Panc1 (cell line): ENCODE results near the gene AARS2.

Experiments
- CTCF ChIP-seq: fragments of 450-650 bp; IDR thresholded peaks from 2 replicates; pipeline ENCODE4 v1.5.1; 2017; ENCODE audit warnings: mild to moderate bottlenecking
- POLR2AphosphoS5 ChIP-seq: IDR thresholded peaks from 2 replicates; pipeline ENCODE4 v1.6.1; 2012; ENCODE audit warnings: mild to moderate bottlenecking, low read depth, low read length, moderate library complexity
- SIN3A ChIP-seq: IDR thresholded peaks from 2 replicates; pipeline ENCODE4 v1.6.1; 2012; ENCODE audit warnings: low read depth, mild to moderate bottlenecking, low read length, moderate library complexity, borderline replicate concordance; ENCODE audit not compliant: insufficient read depth
- TF ChIP-seq, protein P1 (sequence below), 2 experiments: IDR thresholded peaks; 2 replicates each; pipeline ENCODE4 v1.6.1; 2011 to 2012; ENCODE audit warnings: low read depth in 2 of 2, control low read depth in 1 of 2, low read length in 1 of 2, mild to moderate bottlenecking in 1 of 2, moderate library complexity in 1 of 2; ENCODE audit not compliant: insufficient read depth in 1 of 2

DNA sequence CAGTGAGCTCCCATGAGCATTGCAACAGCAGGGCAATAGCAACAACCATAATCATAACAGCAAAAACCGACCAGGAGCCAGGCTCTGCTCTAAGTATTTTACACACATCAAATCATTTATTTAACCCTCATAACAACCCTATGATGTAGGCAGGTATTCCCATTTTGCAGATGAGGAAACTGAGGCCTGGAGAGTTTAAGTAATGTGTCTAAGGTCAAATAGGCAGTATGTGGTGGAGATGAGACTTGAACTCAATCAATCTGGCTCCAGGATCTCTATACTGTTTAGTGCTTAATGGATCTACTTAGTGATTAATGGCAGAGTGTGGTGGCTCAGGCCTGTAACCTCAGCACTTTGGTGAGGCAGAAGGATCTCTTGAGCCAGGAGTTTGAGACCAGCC is 39.5 kb downstream of the AARS2 start:
- TF ChIP-seq CTCF (no peak), POLR2AphosphoS5 (no peak), SIN3A (no peak)
- TF ChIP-seq, protein P1, sequence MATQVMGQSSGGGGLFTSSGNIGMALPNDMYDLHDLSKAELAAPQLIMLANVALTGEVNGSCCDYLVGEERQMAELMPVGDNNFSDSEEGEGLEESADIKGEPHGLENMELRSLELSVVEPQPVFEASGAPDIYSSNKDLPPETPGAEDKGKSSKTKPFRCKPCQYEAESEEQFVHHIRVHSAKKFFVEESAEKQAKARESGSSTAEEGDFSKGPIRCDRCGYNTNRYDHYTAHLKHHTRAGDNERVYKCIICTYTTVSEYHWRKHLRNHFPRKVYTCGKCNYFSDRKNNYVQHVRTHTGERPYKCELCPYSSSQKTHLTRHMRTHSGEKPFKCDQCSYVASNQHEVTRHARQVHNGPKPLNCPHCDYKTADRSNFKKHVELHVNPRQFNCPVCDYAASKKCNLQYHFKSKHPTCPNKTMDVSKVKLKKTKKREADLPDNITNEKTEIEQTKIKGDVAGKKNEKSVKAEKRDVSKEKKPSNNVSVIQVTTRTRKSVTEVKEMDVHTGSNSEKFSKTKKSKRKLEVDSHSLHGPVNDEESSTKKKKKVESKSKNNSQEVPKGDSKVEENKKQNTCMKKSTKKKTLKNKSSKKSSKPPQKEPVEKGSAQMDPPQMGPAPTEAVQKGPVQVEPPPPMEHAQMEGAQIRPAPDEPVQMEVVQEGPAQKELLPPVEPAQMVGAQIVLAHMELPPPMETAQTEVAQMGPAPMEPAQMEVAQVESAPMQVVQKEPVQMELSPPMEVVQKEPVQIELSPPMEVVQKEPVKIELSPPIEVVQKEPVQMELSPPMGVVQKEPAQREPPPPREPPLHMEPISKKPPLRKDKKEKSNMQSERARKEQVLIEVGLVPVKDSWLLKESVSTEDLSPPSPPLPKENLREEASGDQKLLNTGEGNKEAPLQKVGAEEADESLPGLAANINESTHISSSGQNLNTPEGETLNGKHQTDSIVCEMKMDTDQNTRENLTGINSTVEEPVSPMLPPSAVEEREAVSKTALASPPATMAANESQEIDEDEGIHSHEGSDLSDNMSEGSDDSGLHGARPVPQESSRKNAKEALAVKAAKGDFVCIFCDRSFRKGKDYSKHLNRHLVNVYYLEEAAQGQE (IDR thresholded peaks at IDR 0.05; ENCODE audit: insufficient read depth in 1 of 2, low read depth in 2 of 2, low read length in 1 of 2) = no peak
